GM12873 (cell line): ENCODE data around the gene AIPL1.

Experiments used
- CTCF ChIP-seq: IDR thresholded peaks from 2 replicates; pipeline ENCODE4 v1.5.1; 2012; ENCODE audit warnings: low read depth, mild to moderate bottlenecking, moderate library complexity, low read length, control low read depth; ENCODE audit not compliant: insufficient read depth; ENCODE audit errors: missing control alignments

Gene AIPL1, protein sequence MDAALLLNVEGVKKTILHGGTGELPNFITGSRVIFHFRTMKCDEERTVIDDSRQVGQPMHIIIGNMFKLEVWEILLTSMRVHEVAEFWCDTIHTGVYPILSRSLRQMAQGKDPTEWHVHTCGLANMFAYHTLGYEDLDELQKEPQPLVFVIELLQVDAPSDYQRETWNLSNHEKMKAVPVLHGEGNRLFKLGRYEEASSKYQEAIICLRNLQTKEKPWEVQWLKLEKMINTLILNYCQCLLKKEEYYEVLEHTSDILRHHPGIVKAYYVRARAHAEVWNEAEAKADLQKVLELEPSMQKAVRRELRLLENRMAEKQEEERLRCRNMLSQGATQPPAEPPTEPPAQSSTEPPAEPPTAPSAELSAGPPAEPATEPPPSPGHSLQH

GRCh38 chr17:6435051-6435450 is at the start of gene AIPL1:
TSS of gene AIPL1 (minus strand) at chr17:6435121. CDS start at chr17:6435104, 17 bp downstream.
- TF ChIP-seq CTCF: no peak

DNA sequence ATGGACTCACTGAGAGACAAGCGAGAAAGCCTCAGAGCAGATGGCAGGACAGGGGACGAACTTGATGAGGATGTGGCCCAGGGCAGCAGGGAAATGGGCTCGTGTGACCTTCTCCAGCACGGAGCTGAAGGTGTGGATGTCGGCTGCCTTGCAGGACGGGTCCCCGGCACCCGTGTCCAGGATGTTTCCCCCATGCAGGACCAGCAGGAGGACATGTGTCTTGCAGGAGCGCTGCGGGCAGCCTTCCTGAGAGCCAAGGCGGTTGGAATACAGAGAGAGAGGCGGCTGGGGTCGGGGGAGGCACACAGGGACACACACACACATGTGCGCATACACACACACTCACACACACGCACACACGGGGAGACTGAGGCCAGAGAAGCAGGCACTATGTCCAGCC is 48.6 kb upstream of the AIPL1 start:
- TF ChIP-seq CTCF: no peak

DNA sequence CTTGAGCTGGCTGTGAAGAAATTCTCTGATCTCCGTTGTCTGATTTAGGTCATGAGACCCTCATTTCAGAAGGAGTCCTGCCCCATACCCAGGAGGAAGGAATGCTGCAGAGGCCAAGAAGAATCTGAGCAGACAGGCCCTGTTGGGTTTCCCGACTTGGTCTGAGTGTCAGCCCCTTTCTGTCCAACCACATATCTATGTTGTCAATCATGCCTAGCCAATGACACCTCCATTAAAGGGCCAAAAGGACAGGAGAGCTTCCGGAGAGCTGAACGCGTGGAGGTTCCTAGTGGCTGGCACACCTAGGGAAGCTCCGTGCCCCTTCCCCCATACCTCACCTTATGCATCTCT is 47.2 kb upstream of the AIPL1 start:
- no peak for TF ChIP-seq CTCF

DNA sequence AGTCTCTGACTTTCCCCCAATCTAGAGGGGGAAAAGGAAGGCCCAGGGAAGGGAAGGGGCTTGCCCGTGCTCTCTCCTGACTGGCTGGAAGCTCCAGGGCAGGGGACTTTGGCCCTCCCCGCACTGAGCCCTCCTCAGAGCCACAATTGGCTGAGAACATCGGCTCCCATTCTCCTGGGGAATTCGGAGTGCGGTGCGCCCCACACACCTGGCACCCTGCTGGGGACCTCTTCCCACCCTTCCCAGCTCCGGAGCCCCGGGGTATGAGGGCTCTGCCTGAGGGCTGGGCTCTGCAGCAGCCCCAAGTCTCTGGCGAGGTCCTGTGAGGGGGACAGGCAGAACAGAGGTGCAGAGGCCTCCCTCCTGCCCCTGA is 45.4 kb upstream of the AIPL1 start:
- no peak for TF ChIP-seq CTCF

- no peak for TF ChIP-seq CTCF
Measured at GRCh38 chr17:6479622-6480302, 44.8 kb upstream of the AIPL1 start.

DNA sequence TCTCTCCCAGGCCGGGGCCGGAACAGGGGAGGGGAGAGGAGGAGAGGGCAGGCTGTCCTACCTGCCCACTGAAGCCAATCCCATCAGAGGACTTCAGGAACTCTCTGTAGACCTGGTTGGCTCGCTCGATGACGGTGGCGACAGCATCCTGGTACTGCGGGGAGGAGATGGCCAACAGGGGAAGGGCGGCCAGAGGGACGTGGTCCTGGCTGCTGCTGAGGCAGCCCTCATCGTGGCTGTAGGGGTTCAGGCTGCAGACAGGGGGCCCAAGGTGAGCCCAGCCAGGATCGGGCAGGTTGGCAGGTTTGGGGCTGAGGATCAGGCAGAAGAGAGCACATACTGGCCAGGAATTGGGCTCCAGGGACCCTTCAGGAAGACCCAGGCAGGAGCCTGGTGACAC is 43.6 kb upstream of the AIPL1 start:
- TF ChIP-seq CTCF: no peak

DNA sequence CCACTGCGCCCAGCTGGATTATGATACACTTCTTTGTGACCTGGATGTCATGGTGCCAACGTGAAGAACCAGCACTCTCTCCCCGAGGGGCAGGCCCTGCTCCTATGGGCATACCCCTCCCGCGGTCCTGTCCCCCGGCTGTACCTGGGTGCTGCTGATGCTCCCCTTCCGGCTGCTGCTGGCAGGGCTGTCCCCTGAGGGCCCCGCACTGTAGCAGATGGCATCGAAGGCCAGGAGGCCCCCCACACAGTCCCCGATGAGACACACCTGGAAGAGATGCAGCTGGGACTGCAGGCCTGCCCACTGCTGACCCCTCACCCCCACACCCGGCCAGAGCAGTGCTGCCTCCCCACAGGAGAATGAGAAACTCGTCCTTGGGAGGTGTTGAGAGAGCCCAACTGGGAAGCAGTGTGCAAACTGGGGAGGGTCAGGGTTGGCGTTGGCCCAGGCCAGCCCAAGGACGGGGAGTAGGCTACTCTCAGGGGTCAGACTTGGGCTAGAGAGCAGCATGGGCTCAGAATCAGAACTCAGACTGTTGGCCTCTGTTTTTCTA is 43.0 kb upstream of the AIPL1 start:
- TF ChIP-seq CTCF: no peak
